Activated CD4-positive, alpha-beta T cell treated with anti-CD3 and anti-CD28 coated beads, Interleukin-2, amount 50 U/mL, for 4 hours (primary cell): Measurements from ENCODE around the gene SPATA31D1.
"Not testable (repeated sequence)": the region's sequence is repeated elsewhere in the genome, so short reads cannot be mapped to it uniquely, and the experiment has no call there.

Experiments
- DNase-seq, 2 experiments: peaks; one replicate each; pipeline ENCODE4 v3.0.0-alpha.2; 2020

Gene SPATA31D1

GRCh38 chr9:81988472-81988871 is at the start of gene SPATA31D1:
SPATA31D1 (plus strand) TSS chr9:81988772; CDS start chr9:81988819, 47 bp downstream.
- DNase-seq: not testable (repeated sequence)

GRCh38 chr9:81943393-81943792 is 45.2 kb upstream of the SPATA31D1 start, which contains the start of gene SPATA31D3:
SPATA31D3 (plus strand) TSS chr9:81943500; CDS start chr9:81943586, 86 bp downstream.
- DNase-seq: not testable (repeated sequence)

GRCh38 chr9:81948650-81949049 is 39.9 kb upstream of the SPATA31D1 start:
- not testable (repeated sequence) for DNase-seq

- DNase-seq: no peak
These were observed 35.5 kb upstream of the SPATA31D1 start for GRCh38 chr9:81953096-81953495.

GRCh38 chr9:81955625-81956024 is 32.9 kb upstream of the SPATA31D1 start:
- DNase-seq: no peak

- DNase-seq: no peak
These were observed 24.1 kb upstream of the SPATA31D1 start for GRCh38 chr9:81964218-81965171.

- DNase-seq: no peak
These were observed 20.5 kb upstream of the SPATA31D1 start for GRCh38 chr9:81968026-81968425.

GRCh38 chr9:81969971-81970370 is 18.6 kb upstream of the SPATA31D1 start:
- no peak for DNase-seq

GRCh38 chr9:81971727-81972126 is 16.8 kb upstream of the SPATA31D1 start:
- no peak for DNase-seq

GRCh38 chr9:81974764-81975163 is 13.8 kb upstream of the SPATA31D1 start:
- DNase-seq: no peak

GRCh38 chr9:81976351-81976750 is 12.2 kb upstream of the SPATA31D1 start:
- no peak for DNase-seq

- DNase-seq: no peak
These were observed 9.4 kb upstream of the SPATA31D1 start for GRCh38 chr9:81979196-81979595.

- no peak for DNase-seq
These were observed 8.0 kb upstream of the SPATA31D1 start for GRCh38 chr9:81980568-81980967.

GRCh38 chr9:81981883-81982282 is 6.7 kb upstream of the SPATA31D1 start:
- DNase-seq: no peak

GRCh38 chr9:81984928-81985327 is 3.6 kb upstream of the SPATA31D1 start:
- no peak for DNase-seq

GRCh38 chr9:81986051-81986450 is 2.5 kb upstream of the SPATA31D1 start:
- DNase-seq: no peak

- DNase-seq: no peak
These were observed 1.1 kb downstream of the SPATA31D1 start for GRCh38 chr9:81989700-81990099.

GRCh38 chr9:81993656-81994055 is 5.1 kb downstream of the SPATA31D1 start:
- DNase-seq: no peak

- no peak for DNase-seq
These were observed 11.2 kb downstream of the SPATA31D1 start for GRCh38 chr9:81999806-82000205.

- DNase-seq: no peak
These were observed 22.1 kb downstream of the SPATA31D1 start for GRCh38 chr9:82010711-82011110.

- no peak for DNase-seq
These were observed 22.6 kb downstream of the SPATA31D1 start for GRCh38 chr9:82011133-82011532.

- DNase-seq: no peak
These were observed 23.7 kb downstream of the SPATA31D1 start for GRCh38 chr9:82012276-82012675.

GRCh38 chr9:82020331-82020730 is 31.8 kb downstream of the SPATA31D1 start:
- no peak for DNase-seq

GRCh38 chr9:82021198-82021597 is 32.6 kb downstream of the SPATA31D1 start:
- no peak for DNase-seq
